HG02852 (cell line): ENCODE results near the gene CELSR1.

ENCODE experiments used
- ATAC-seq: cut with Tn5 transposase; IDR thresholded peaks from one replicate; pipeline ENCODE4 v1.9.1; 2021; ENCODE audit warnings: mild to moderate bottlenecking, moderate library complexity; ENCODE audit not compliant: unreplicated experiment

The CELSR1 gene

GRCh38 chr22:46429325-46429853, 108.0 kb downstream of the CELSR1 start:
- no peak for ATAC-seq

GRCh38 chr22:46428602-46429324, 108.7 kb downstream of the CELSR1 start:
- no peak for ATAC-seq

- no peak for ATAC-seq
Measured at GRCh38 chr22:46428171-46428570, 109.2 kb downstream of the CELSR1 start.

- no peak for ATAC-seq
Measured at GRCh38 chr22:46425016-46425415, 112.4 kb downstream of the CELSR1 start.

- no peak for ATAC-seq
Measured at GRCh38 chr22:46424496-46424895, 112.9 kb downstream of the CELSR1 start.

GRCh38 chr22:46422896-46423295, 114.5 kb downstream of the CELSR1 start:
- no peak for ATAC-seq

GRCh38 chr22:46421267-46421666, 116.2 kb downstream of the CELSR1 start:
- ATAC-seq = no peak

- ATAC-seq = no peak
Measured at GRCh38 chr22:46419754-46420571, 117.5 kb downstream of the CELSR1 start.

- no peak for ATAC-seq
Measured at GRCh38 chr22:46418827-46419226, 118.6 kb downstream of the CELSR1 start.

GRCh38 chr22:46417769-46418168, 119.7 kb downstream of the CELSR1 start:
- ATAC-seq = no peak

GRCh38 chr22:46416891-46417580, 120.4 kb downstream of the CELSR1 start:
- no peak for ATAC-seq

GRCh38 chr22:46416520-46416871, 120.9 kb downstream of the CELSR1 start:
- ATAC-seq = no peak

- no peak for ATAC-seq
Measured at GRCh38 chr22:46415776-46416519, 121.5 kb downstream of the CELSR1 start.

- ATAC-seq = no peak
Measured at GRCh38 chr22:46414704-46415103, 122.7 kb downstream of the CELSR1 start.

- no peak for ATAC-seq
Measured at GRCh38 chr22:46413725-46414379, 123.6 kb downstream of the CELSR1 start.

GRCh38 chr22:46411347-46411746, 126.1 kb downstream of the CELSR1 start:
- no peak for ATAC-seq

GRCh38 chr22:46410291-46410808, 127.1 kb downstream of the CELSR1 start:
- no peak for ATAC-seq

GRCh38 chr22:46409631-46410210, 127.7 kb downstream of the CELSR1 start:
- ATAC-seq = no peak
